HCT116 (cell line): ENCODE data around the gene SPNS1. TPM values are rescaled to one million over a fixed set of nuclear protein-coding genes. Genes with fewer than 3 reads are reported as not detected.

Experiments
- ATAC-seq: fragments of 200-7000 bp; cut with Tn5 transposase; 2 replicates; pipeline ENCODE4 v1.9.1; 2020; ENCODE audit warnings: mild to moderate bottlenecking, moderate library complexity
- BruUV-seq: library from RNA; stranded (reverse); fragments of 400-500 nt; replicated peaks from 2 replicates; lab custom pipeline; 2021; lab: Mats Ljungman, UMichigan
- CTCF ChIA-PET: fragments of 300-600 bp; sonication (Branson Sonifier 250); formaldehyde crosslinking; loops from one replicate; lab custom pipeline; 2021; ENCODE audit warnings: antibody characterized with exemption; lab: Charles Lee
- POLR2A ChIA-PET: fragments of 300-600, 350-600 bp; sonication (Branson Sonifier 250); formaldehyde crosslinking; loops from one replicate; lab custom pipeline; 2021; ENCODE audit warnings: antibody characterized with exemption; lab: Charles Lee
- RAD21 ChIA-PET, 2 experiments: fragments of 300-600 bp; sonication (Branson Sonifier 250); formaldehyde crosslinking; loops; one replicate each; lab custom pipeline; 2023; ENCODE audit warnings: low total read pairs in 2 of 2; ENCODE audit not compliant: uncharacterized antibody in 2 of 2, unreplicated experiment in 2 of 2, low non-redundant PET in 1 of 2; lab: Charles Lee
- DNase-seq: peaks from one replicate; pipeline ENCODE4 v3.0.0-alpha.2; 2010; ENCODE audit warnings: low read depth, low spot score
- H2AFZ ChIP-seq: fragments of 200-600 bp; shearing (Covaris generic), sonication (generic); 2 replicates; pipeline ENCODE4 v1.6.1; 2017; ENCODE audit warnings: low read depth, mixed run types, mixed read lengths, antibody characterized with exemption, low read length; ENCODE audit not compliant: poor library complexity, severe bottlenecking
- H3K27ac ChIP-seq: 2 replicates; pipeline ENCODE4 v1.5.1; 2012; ENCODE audit warnings: low read depth, low read length
- H3K27me3 ChIP-seq: fragments of 200-600 bp; sonication (generic); 2 replicates; pipeline ENCODE4 v1.6.1; 2016; ENCODE audit warnings: mixed run types, low read length, mixed read lengths; ENCODE audit not compliant: insufficient read depth
- H3K36me3 ChIP-seq, 2 experiments: fragments of 200-500 bp in 1 of 2; fragments of 200-600 bp in 1 of 2; sonication (Bioruptor generic) in 1 of 2; sonication (generic) in 1 of 2; 2 replicates each; pipeline versions ENCODE4 v1.5.1 to v1.6.1; 2014 to 2016; ENCODE audit warnings: low read length in 2 of 2, inconsistent platforms in 1 of 2, mixed read lengths in 1 of 2, mixed run types in 1 of 2; ENCODE audit not compliant: insufficient read depth in 2 of 2, control insufficient read depth in 1 of 2
- H3K4me1 ChIP-seq, 2 experiments: fragments of 200-600 bp in 1 of 2; sonication (generic) in 1 of 2; 2 replicates each; pipeline versions ENCODE4 v1.5.1 to v1.6.1; 2012 to 2017; ENCODE audit warnings: low read length in 2 of 2, inconsistent platforms in 1 of 2, mild to moderate bottlenecking in 1 of 2, mixed read lengths in 1 of 2, mixed run types in 1 of 2, moderate library complexity in 1 of 2; ENCODE audit not compliant: insufficient read depth in 2 of 2, control insufficient read depth in 1 of 2
- H3K4me2 ChIP-seq: fragments of 200-600 bp; sonication (generic); 2 replicates; pipeline ENCODE4 v1.6.1; 2017; ENCODE audit warnings: mixed run types, low read length, mixed read lengths
- H3K4me3 ChIP-seq, 2 experiments: fragments of 200-600 bp in 1 of 2; sonication (generic) in 1 of 2; replicated peaks in 1 of 2; 2 replicates each; pipeline ENCODE4 v1.5.1; 2011 to 2016; ENCODE audit warnings: low read length in 2 of 2, control low read depth in 1 of 2, low read depth in 1 of 2, mild to moderate bottlenecking in 1 of 2, mixed read lengths in 1 of 2, mixed run types in 1 of 2
- H3K79me2 ChIP-seq: fragments of 200-600 bp; sonication (generic); 2 replicates; pipeline ENCODE4 v1.6.1; 2017; ENCODE audit warnings: mild to moderate bottlenecking, mixed run types, low read length, moderate library complexity, mixed read lengths; ENCODE audit not compliant: insufficient read depth
- H3K9ac ChIP-seq: fragments of 200-600 bp; sonication (generic); 2 replicates; pipeline ENCODE4 v1.6.1; 2016; ENCODE audit warnings: low read length, mixed read lengths
- H3K9me2 ChIP-seq: fragments of 200-600 bp; sonication (generic), shearing (Covaris generic); 2 replicates; pipeline ENCODE4 v1.6.1; 2017; ENCODE audit warnings: mixed run types, mild to moderate bottlenecking, moderate library complexity; ENCODE audit not compliant: insufficient read depth
- H3K9me3 ChIP-seq, 2 experiments: fragments of 200-500 bp in 1 of 2; fragments of 200-600 bp in 1 of 2; sonication (Bioruptor generic) in 1 of 2; sonication (generic) in 1 of 2; 2 replicates each; pipeline ENCODE4 v1.6.1; 2014 to 2017; ENCODE audit warnings: low read length in 2 of 2, mixed read lengths in 2 of 2, inconsistent platforms in 1 of 2, low read depth in 1 of 2, mild to moderate bottlenecking in 1 of 2, mixed run types in 1 of 2, moderate library complexity in 1 of 2; ENCODE audit not compliant: control insufficient read depth in 1 of 2, insufficient read depth in 1 of 2
- H4K20me1 ChIP-seq: fragments of 200-600 bp; sonication (generic), shearing (Covaris generic); 2 replicates; pipeline ENCODE4 v1.6.1; 2017; ENCODE audit warnings: mixed run types, mild to moderate bottlenecking, moderate library complexity; ENCODE audit not compliant: insufficient read depth
- ELF1 ChIP-seq: IDR thresholded peaks from 2 replicates; pipeline ENCODE4 v1.6.1; 2012; ENCODE audit warnings: low read depth, borderline replicate concordance
- EZH2phosphoT487 ChIP-seq: fragments of 200-600 bp; IDR thresholded peaks from 2 replicates; pipeline ENCODE4 v1.6.1; 2018; ENCODE audit warnings: antibody characterized with exemption, borderline replicate concordance
- POLR2A ChIP-seq: IDR thresholded peaks from 2 replicates; pipeline ENCODE4 v1.7.0; 2011; ENCODE audit warnings: borderline replicate concordance; ENCODE audit not compliant: insufficient read depth, insufficient read length; ENCODE audit errors: extremely low read depth
- SP1 ChIP-seq: IDR thresholded peaks from 2 replicates; pipeline ENCODE4 v1.6.1; 2012; ENCODE audit warnings: low read depth
- TCF7L2 ChIP-seq: IDR thresholded peaks from 2 replicates; pipeline ENCODE4 v1.7.0; 2011; ENCODE audit warnings: borderline replicate concordance, inconsistent platforms; ENCODE audit not compliant: insufficient read depth, insufficient read length; ENCODE audit errors: extremely low read depth
- intact Hi-C: fragments of 100-400 bp; cut with micrococcal nuclease; formaldehyde crosslinking; loops from 2 replicates; pipeline ENCODE4 v1.10.0; 2022
- total RNA-seq: library from RNA; stranded (reverse); gene quantifications from one replicate; pipeline ENCODE4 v1.2.1, GENCODE V29; 2021; ENCODE audit not compliant: unreplicated experiment
- TF ChIP-seq, protein P1 (sequence below): IDR thresholded peaks from 2 replicates; pipeline ENCODE4 v1.6.1; 2011; ENCODE audit warnings: mild to moderate bottlenecking, low read length, moderate library complexity; ENCODE audit not compliant: insufficient replicate concordance; ENCODE audit errors: extremely low read depth

The SPNS1 gene
- total RNA-seq, 1 experiment from 2014 or later: 32.3 TPM

- DNase-seq (no peak), ATAC-seq (no peak)
- TF ChIP-seq TCF7L2 (peak; percentile 23), EZH2phosphoT487 (no peak)
- no peaks in the 10 kb centered on the region for H3K79me2 ChIP-seq
- peaks cover 0 to 5% of the 10 kb centered on the region in 2 experiments; a peak in 2 of 4 replicates for H3K4me1 ChIP-seq
- H3K9me3 ChIP-seq: no peaks in the 10 kb centered on the region
- no peaks in the 10 kb centered on the region for H3K36me3 ChIP-seq
- H3K27me3 ChIP-seq: no peaks in the 10 kb centered on the region
- ChIA-PET CTCF (no interaction called here), RAD21 (no interaction called here), POLR2A (no interaction called here)
- H3K27ac ChIP-seq: no peak overlapping the region
- intact Hi-C loops: no loop called here
- BruUV-seq: no TSS peak
- peak overlapping the region; percentile 25; the same call in 1 of the 2 replicates for H3K4me2 ChIP-seq
- H3K9me2 ChIP-seq: no peaks in the 10 kb centered on the region
- no peak overlapping the region for H2AFZ ChIP-seq
- H3K9ac ChIP-seq: no peak overlapping the region
- no peak overlapping the region for H3K4me3 ChIP-seq
- H4K20me1 ChIP-seq: no peaks in the 10 kb centered on the region
These were observed 33.4 kb downstream of the SPNS1 start for GRCh38 chr16:29007730-29008593.

- peaks cover 0 to 5% of the 10 kb centered on the region in 2 experiments; a peak in 2 of 4 replicates for H3K4me1 ChIP-seq
- intact Hi-C loops: no loop called here
- no peak overlapping the region for H2AFZ ChIP-seq
- no peaks in the 10 kb centered on the region for H3K79me2 ChIP-seq
- DNase-seq (no peak), ATAC-seq (no peak)
- CTCF ChIA-PET: no interaction called here
- no peaks in the 10 kb centered on the region for H3K27me3 ChIP-seq
- H3K36me3 ChIP-seq: no peaks in the 10 kb centered on the region
- H3K9me3 ChIP-seq: no peaks in the 10 kb centered on the region
- no peaks in the 10 kb centered on the region for H3K9me2 ChIP-seq
- no peak overlapping the region for H3K27ac ChIP-seq
- no TSS peak for BruUV-seq
- H4K20me1 ChIP-seq: no peaks in the 10 kb centered on the region
- H3K4me2 ChIP-seq: no peak overlapping the region
- H3K4me3 ChIP-seq: no peak overlapping the region
- H3K9ac ChIP-seq: no peak overlapping the region
- RAD21 ChIA-PET: no interaction called here
- no peak for TF ChIP-seq SP1
- TF ChIP-seq ELF1: no peak
- TF ChIP-seq, protein P1, sequence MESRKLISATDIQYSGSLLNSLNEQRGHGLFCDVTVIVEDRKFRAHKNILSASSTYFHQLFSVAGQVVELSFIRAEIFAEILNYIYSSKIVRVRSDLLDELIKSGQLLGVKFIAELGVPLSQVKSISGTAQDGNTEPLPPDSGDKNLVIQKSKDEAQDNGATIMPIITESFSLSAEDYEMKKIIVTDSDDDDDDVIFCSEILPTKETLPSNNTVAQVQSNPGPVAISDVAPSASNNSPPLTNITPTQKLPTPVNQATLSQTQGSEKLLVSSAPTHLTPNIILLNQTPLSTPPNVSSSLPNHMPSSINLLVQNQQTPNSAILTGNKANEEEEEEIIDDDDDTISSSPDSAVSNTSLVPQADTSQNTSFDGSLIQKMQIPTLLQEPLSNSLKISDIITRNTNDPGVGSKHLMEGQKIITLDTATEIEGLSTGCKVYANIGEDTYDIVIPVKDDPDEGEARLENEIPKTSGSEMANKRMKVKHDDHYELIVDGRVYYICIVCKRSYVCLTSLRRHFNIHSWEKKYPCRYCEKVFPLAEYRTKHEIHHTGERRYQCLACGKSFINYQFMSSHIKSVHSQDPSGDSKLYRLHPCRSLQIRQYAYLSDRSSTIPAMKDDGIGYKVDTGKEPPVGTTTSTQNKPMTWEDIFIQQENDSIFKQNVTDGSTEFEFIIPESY: no peak
- TF ChIP-seq POLR2A: no peak
- POLR2A ChIA-PET: no interaction called here
These were observed 34.7 kb downstream of the SPNS1 start for GRCh38 chr16:29009050-29009837.
